SJCRH30 (cell line): Measurements from ENCODE around the gene TEX52. TPM values are rescaled to one million over a fixed set of nuclear protein-coding genes. Genes with fewer than 3 reads are reported as not detected.

ENCODE experiments used
- DNase-seq, 2 experiments: peaks; one replicate each; pipeline ENCODE4 v3.0.0-alpha.2; 2015 to 2020
- H3K27ac ChIP-seq: fragments of 250-450 bp; sonication (Bioruptor Pico); 2 replicates; pipeline ENCODE4 v1.5.1; 2020; ENCODE audit warnings: mild to moderate bottlenecking, moderate library complexity
- H3K27me3 ChIP-seq: fragments of 250-450 bp; sonication (Bioruptor Pico); 2 replicates; pipeline ENCODE4 v1.5.1; 2020; ENCODE audit warnings: mild to moderate bottlenecking, moderate library complexity
- H3K36me3 ChIP-seq: fragments of 250-450 bp; sonication (Bioruptor Pico); 2 replicates; pipeline ENCODE4 v1.5.1; 2020; ENCODE audit warnings: mild to moderate bottlenecking, moderate library complexity
- H3K4me1 ChIP-seq: fragments of 250-450 bp; sonication (Bioruptor Pico); 2 replicates; pipeline ENCODE4 v1.5.1; 2020; ENCODE audit warnings: mild to moderate bottlenecking, moderate library complexity
- H3K4me3 ChIP-seq: fragments of 250-450 bp; sonication (Bioruptor Pico); 2 replicates; pipeline ENCODE4 v1.5.1; 2020; ENCODE audit warnings: mild to moderate bottlenecking, moderate library complexity
- H3K9me3 ChIP-seq: fragments of 250-450 bp; sonication (Bioruptor Pico); replicated peaks from 2 replicates; pipeline ENCODE4 v1.5.1; 2020; ENCODE audit warnings: mild to moderate bottlenecking, moderate library complexity
- total RNA-seq: library from RNA; depleted of rRNA; stranded (reverse); fragments of >200 nt; shearing (Covaris generic); gene quantifications from 2 replicates; pipeline ENCODE4 v1.2.3, GENCODE V29; 2014

The TEX52 gene
- total RNA-seq, 1 experiment from 2014 or later = 0.20 TPM

GRCh38 chr12:2854669-2855453 lies 2.0 kb downstream of the TEX52 start:
- H3K36me3 ChIP-seq = peaks cover 23% of the 10 kb centered on the region

GRCh38 chr12:2853626-2854025 lies 3.2 kb downstream of the TEX52 start:
- Histone ChIP-seq H3K4me1 (no peaks in the 10 kb centered on the region), H3K27me3 (no peaks in the 10 kb centered on the region), H3K36me3 (peaks cover 11% of the 10 kb centered on the region), H3K27ac (no peak overlapping the region), H3K9me3 (no peaks in the 10 kb centered on the region), H3K4me3 (no peak overlapping the region)
- DNase-seq = peak; percentile 90 to 93

More at GRCh38 chr12:2854669-2855453, 2.0 kb downstream of the TEX52 start:
- no peaks in the 10 kb centered on the region for H3K4me1 ChIP-seq
- no peaks in the 10 kb centered on the region for H3K27me3 ChIP-seq
- H3K27ac ChIP-seq = no peak overlapping the region
- no peak for DNase-seq
- no peak overlapping the region for H3K4me3 ChIP-seq
- no peaks in the 10 kb centered on the region for H3K9me3 ChIP-seq

GRCh38 chr12:2851931-2852330 lies 4.9 kb downstream of the TEX52 start:
- no peaks in the 10 kb centered on the region for H3K27me3 ChIP-seq
- H3K4me1 ChIP-seq = no peaks in the 10 kb centered on the region
- no peak for DNase-seq
- no peak overlapping the region for H3K4me3 ChIP-seq
- no peaks in the 10 kb centered on the region for H3K9me3 ChIP-seq
- H3K36me3 ChIP-seq = no peaks in the 10 kb centered on the region
- H3K27ac ChIP-seq = no peak overlapping the region

- Histone ChIP-seq H3K27me3 (no peaks in the 10 kb centered on the region), H3K27ac (peak overlapping the region; percentile 87), H3K36me3 (no peaks in the 10 kb centered on the region), H3K4me1 (peaks cover 12% of the 10 kb centered on the region; the same call in 1 of the 2 replicates), H3K4me3 (peak overlapping the region; percentile 51), H3K9me3 (no peaks in the 10 kb centered on the region)
- DNase-seq = peak; percentile 94 to 95
Observed at GRCh38 chr12:2845280-2845679, 11.6 kb downstream of the TEX52 start.

GRCh38 chr12:2844786-2845185 lies 12.1 kb downstream of the TEX52 start:
- DNase-seq = peak; percentile 50 to 59
- peak overlapping the region; percentile 87 for H3K27ac ChIP-seq
- no peaks in the 10 kb centered on the region for H3K36me3 ChIP-seq
- H3K27me3 ChIP-seq = no peaks in the 10 kb centered on the region
- H3K4me1 ChIP-seq = peaks cover 12% of the 10 kb centered on the region; the same call in 1 of the 2 replicates
- H3K9me3 ChIP-seq = no peaks in the 10 kb centered on the region
- H3K4me3 ChIP-seq = peak overlapping the region; percentile 51

GRCh38 chr12:2842948-2843347 lies 13.9 kb downstream of the TEX52 start:
- Histone ChIP-seq H3K27ac (no peak overlapping the region), H3K4me1 (peaks cover 12% of the 10 kb centered on the region; the same call in 1 of the 2 replicates), H3K27me3 (no peaks in the 10 kb centered on the region), H3K4me3 (no peak overlapping the region), H3K9me3 (no peaks in the 10 kb centered on the region), H3K36me3 (no peaks in the 10 kb centered on the region)
- no peak for DNase-seq

GRCh38 chr12:2841056-2841650 lies 15.7 kb downstream of the TEX52 start:
- peak in 1 of 2 experiments; percentile 28 for DNase-seq
- Histone ChIP-seq H3K4me1 (peaks cover 20% of the 10 kb centered on the region), H3K27me3 (no peaks in the 10 kb centered on the region), H3K9me3 (no peaks in the 10 kb centered on the region), H3K27ac (no peak overlapping the region), H3K36me3 (no peaks in the 10 kb centered on the region), H3K4me3 (no peak overlapping the region)

- Histone ChIP-seq H3K4me1 (peaks cover 21% of the 10 kb centered on the region), H3K36me3 (no peaks in the 10 kb centered on the region), H3K27ac (no peak overlapping the region), H3K9me3 (no peaks in the 10 kb centered on the region), H3K27me3 (no peaks in the 10 kb centered on the region), H3K4me3 (no peak overlapping the region)
- no peak for DNase-seq
Observed at GRCh38 chr12:2836574-2836973, 20.3 kb downstream of the TEX52 start.

GRCh38 chr12:2835691-2836403 lies 21.0 kb downstream of the TEX52 start:
- H3K4me3 ChIP-seq = no peak overlapping the region

GRCh38 chr12:2834581-2835491 lies 22.0 kb downstream of the TEX52 start, which contains the start of gene NRIP2:
Gene NRIP2, minus strand, starts transcription at chr12:2835035. Its CDS starts 52 bp downstream, at chr12:2834983.
- Histone ChIP-seq H3K4me1 (peaks cover 21% of the 10 kb centered on the region), H3K27ac (no peak within 1 kb of the TSS; the same call in 1 of the 2 replicates), H3K4me3 (peak within 1 kb of the TSS; percentile 38), H3K9me3 (no peaks in the 10 kb centered on the region), H3K27me3 (no peaks in the 10 kb centered on the region), H3K36me3 (peaks cover 3% of the 10 kb centered on the region; the same call in 1 of the 2 replicates)
- DNase-seq = peak; percentile 82 to 84

More at GRCh38 chr12:2835691-2836403, 21.0 kb downstream of the TEX52 start:
- Histone ChIP-seq H3K9me3 (no peaks in the 10 kb centered on the region), H3K27me3 (no peaks in the 10 kb centered on the region), H3K27ac (no peak overlapping the region), H3K36me3 (no peaks in the 10 kb centered on the region), H3K4me1 (peaks cover 21% of the 10 kb centered on the region)
- DNase-seq = peak; percentile 60 to 79

- H3K4me3 ChIP-seq = no peak overlapping the region
- H3K4me1 ChIP-seq = peaks cover 21% of the 10 kb centered on the region
- peaks cover 3% of the 10 kb centered on the region; the same call in 1 of the 2 replicates for H3K36me3 ChIP-seq
- H3K27ac ChIP-seq = no peak overlapping the region
- H3K9me3 ChIP-seq = no peaks in the 10 kb centered on the region
- no peaks in the 10 kb centered on the region for H3K27me3 ChIP-seq
- DNase-seq = no peak
Observed at GRCh38 chr12:2833810-2834209, 23.0 kb downstream of the TEX52 start.

- Histone ChIP-seq H3K4me1 (peaks cover 21% of the 10 kb centered on the region), H3K36me3 (peaks cover 3% of the 10 kb centered on the region; the same call in 1 of the 2 replicates), H3K27me3 (no peaks in the 10 kb centered on the region), H3K9me3 (no peaks in the 10 kb centered on the region), H3K27ac (no peak overlapping the region), H3K4me3 (no peak overlapping the region)
- DNase-seq = no peak
Observed at GRCh38 chr12:2833327-2833726, 23.5 kb downstream of the TEX52 start.

- no peaks in the 10 kb centered on the region for H3K27me3 ChIP-seq
- H3K27ac ChIP-seq = no peak overlapping the region
- no peak overlapping the region for H3K4me3 ChIP-seq
- peaks cover 3% of the 10 kb centered on the region; the same call in 1 of the 2 replicates for H3K36me3 ChIP-seq
- no peaks in the 10 kb centered on the region for H3K9me3 ChIP-seq
- no peak for DNase-seq
- H3K4me1 ChIP-seq = peaks cover 21% of the 10 kb centered on the region
Observed at GRCh38 chr12:2832550-2833127, 24.2 kb downstream of the TEX52 start.

- H3K4me1 ChIP-seq = peaks cover 14% of the 10 kb centered on the region
- no peak overlapping the region for H3K4me3 ChIP-seq
- no peaks in the 10 kb centered on the region for H3K9me3 ChIP-seq
- no peak overlapping the region for H3K27ac ChIP-seq
- DNase-seq = no peak
- H3K27me3 ChIP-seq = no peaks in the 10 kb centered on the region
- H3K36me3 ChIP-seq = peaks cover 17% of the 10 kb centered on the region
Observed at GRCh38 chr12:2829275-2829674, 27.6 kb downstream of the TEX52 start.
